Left kidney (tissue), 2 donors: ENCODE data around the gene RSU1. TPM values are rescaled to one million over a fixed set of nuclear protein-coding genes. Genes with fewer than 3 reads are reported as not detected.

Source experiments
- DNase-seq: peaks from one replicate; pipeline ENCODE4 v3.0.0-alpha.2; 2013
- polyA plus RNA-seq: library from polyadenylated mRNA; unstranded; fragments of 120-200 nt; gene quantifications from one replicate; pipeline ENCODE4 v1.2.1, GENCODE V29; 2013; ENCODE audit not compliant: insufficient read length

The RSU1 gene
- polyA plus RNA-seq, 1 donor, result 66.9 TPM

GRCh38 chr10:16606923-16607322 is 210.3 kb downstream of the RSU1 start:
- DNase-seq, result no peak

GRCh38 chr10:16606421-16606820 is 210.8 kb downstream of the RSU1 start:
- no peak for DNase-seq

- DNase-seq, result no peak
Observed at GRCh38 chr10:16603308-16603707, 213.9 kb downstream of the RSU1 start.

- DNase-seq, result no peak
Observed at GRCh38 chr10:16602104-16602775, 215.0 kb downstream of the RSU1 start.

- DNase-seq, result no peak
Observed at GRCh38 chr10:16599662-16600061, 217.6 kb downstream of the RSU1 start.

- DNase-seq, result no peak
Observed at GRCh38 chr10:16597656-16598055, 219.6 kb downstream of the RSU1 start.

GRCh38 chr10:16592378-16592777 is 224.8 kb downstream of the RSU1 start:
- DNase-seq, result no peak

- no peak for DNase-seq
Observed at GRCh38 chr10:16586358-16587138, 230.7 kb downstream of the RSU1 start.

- no peak for DNase-seq
Observed at GRCh38 chr10:16585103-16585502, 232.1 kb downstream of the RSU1 start.

GRCh38 chr10:16583382-16583781 is 233.8 kb downstream of the RSU1 start:
- DNase-seq, result no peak

GRCh38 chr10:16581202-16581601 is 236.0 kb downstream of the RSU1 start:
- no peak for DNase-seq

- no peak for DNase-seq
Observed at GRCh38 chr10:16570731-16571130, 246.5 kb downstream of the RSU1 start.

GRCh38 chr10:16566202-16566805 is 250.9 kb downstream of the RSU1 start:
- DNase-seq, result no peak

GRCh38 chr10:16565604-16566003 is 251.6 kb downstream of the RSU1 start:
- DNase-seq, result no peak

- DNase-seq, result no peak
Observed at GRCh38 chr10:16562891-16563290, 254.3 kb downstream of the RSU1 start.

GRCh38 chr10:16559236-16559773 is 257.9 kb downstream of the RSU1 start:
- no peak for DNase-seq

- no peak for DNase-seq
Observed at GRCh38 chr10:16547973-16548372, 269.3 kb downstream of the RSU1 start.

GRCh38 chr10:16545116-16545736 is 272.0 kb downstream of the RSU1 start:
- DNase-seq, result no peak

- no peak for DNase-seq
Observed at GRCh38 chr10:16544591-16544990, 272.6 kb downstream of the RSU1 start.

GRCh38 chr10:16544099-16544498 is 273.1 kb downstream of the RSU1 start:
- DNase-seq, result no peak
